HepG2 (cell line): Measurements from ENCODE around the gene STEAP1B. TPM values are rescaled to one million over a fixed set of nuclear protein-coding genes. Genes with fewer than 3 reads are reported as not detected.
"Not testable (repeated sequence)": the region's sequence is repeated elsewhere in the genome, so short reads cannot be mapped to it uniquely, and the experiment has no call there.

Experiments used
- ARID5B ChIP-seq: IDR thresholded peaks from 2 replicates; pipeline ENCODE4 v1.4.0; 2020; ENCODE audit warnings: mild to moderate bottlenecking, missing genetic modification reagents
- SP1 ChIP-seq, 2 experiments: fragments of 450-650 bp in 1 of 2; sonication (generic) in 1 of 2; formaldehyde crosslinking in 1 of 2; IDR thresholded peaks; 2 replicates each; pipeline versions ENCODE4 v1.4.0 to v1.6.1; 2016 to 2020; ENCODE audit warnings: missing genetic modification reagents in 1 of 2
- STAG1 ChIP-seq: sonication (generic); formaldehyde crosslinking; IDR thresholded peaks from 2 replicates; pipeline ENCODE4 v1.4.0; 2020; ENCODE audit warnings: missing genetic modification reagents
- TFDP1 ChIP-seq: IDR thresholded peaks from 2 replicates; pipeline ENCODE4 v1.6.1; 2016; ENCODE audit warnings: missing compliant biosample characterization, missing genetic modification reagents, borderline replicate concordance
- ZBTB33 ChIP-seq: sonication (generic); formaldehyde crosslinking; IDR thresholded peaks from 2 replicates; pipeline ENCODE4 v1.4.0; 2020; ENCODE audit warnings: missing genetic modification reagents
- ZFX ChIP-seq: sonication (generic); formaldehyde crosslinking; IDR thresholded peaks from 2 replicates; pipeline ENCODE4 v1.4.0; 2020; ENCODE audit warnings: mild to moderate bottlenecking, low read depth, missing genetic modification reagents, moderate library complexity
- ZMYM2 ChIP-seq: sonication (generic); formaldehyde crosslinking; IDR thresholded peaks from 2 replicates; pipeline ENCODE4 v1.8.0; 2022; ENCODE audit warnings: mild to moderate bottlenecking, missing genetic modification reagents
- ZMYM4 ChIP-seq: sonication (generic); formaldehyde crosslinking; IDR thresholded peaks from 2 replicates; pipeline ENCODE4 v1.8.1; 2023; ENCODE audit warnings: mild to moderate bottlenecking, missing genetic modification reagents
- ZNF12 ChIP-seq: sonication (generic); formaldehyde crosslinking; IDR thresholded peaks from 2 replicates; pipeline ENCODE4 v1.5.0; 2020; ENCODE audit warnings: missing genetic modification reagents
- ZNF687 ChIP-seq: sonication (generic); formaldehyde crosslinking; IDR thresholded peaks from 2 replicates; pipeline ENCODE4 v1.5.1; 2020; ENCODE audit warnings: mild to moderate bottlenecking, missing genetic modification reagents, moderate library complexity
- ZNF768 ChIP-seq: sonication (generic); formaldehyde crosslinking; IDR thresholded peaks from 2 replicates; pipeline ENCODE4 v1.4.0; 2020; ENCODE audit warnings: missing genetic modification reagents
- ZNF770 ChIP-seq: sonication (generic); formaldehyde crosslinking; IDR thresholded peaks from 2 replicates; pipeline ENCODE4 v1.5.0; 2020; ENCODE audit warnings: mild to moderate bottlenecking, missing genetic modification reagents
- polyA plus RNA-seq, 8 experiments: library from polyadenylated mRNA; depleted of rRNA in 3 of 8; stranded (reverse) in 7 of 8; unstranded in 1 of 8; fragments of >200 nt; fragmentation: Illumina TruSeq in 4 of 8; extraction: Trizol in 4 of 8; gene quantifications; 2 replicates each; pipeline versions ENCODE4 v1.2.1 to v1.2.3, GENCODE V29; 2011 to 2016; ENCODE audit warnings: low read depth in 4 of 8, missing spikeins in 1 of 8, mixed read lengths in 1 of 8; ENCODE audit not compliant: insufficient read depth in 1 of 8
- total RNA-seq, 5 experiments: library from RNA; depleted of rRNA; stranded (reverse); fragments of >200 nt; fragmentation: Illumina TruSeq; extraction: Trizol; gene quantifications; 2 replicates each; pipeline ENCODE4 v1.2.3, GENCODE V29; 2016; ENCODE audit warnings: low read depth in 1 of 5

STEAP1B gene
- total and polyA plus RNA-seq, 2 of the 13 experiments (the other 11 are each of a cell fraction or from before 2014, with no cell fraction given), result not detected

GRCh38 chr7:22499888-22500689 is at the start of gene STEAP1B (continued):
- peak; percentile 65 for TF ChIP-seq ZNF687
- TF ChIP-seq ZNF12 (CRISPR knock-in tag), result 0 out of 2 replicates have a peak, but pooled peaks have one; percentile 34
- not testable (repeated sequence) for TF ChIP-seq SP1 (IDR thresholded peaks at IDR 0.05)
- peak; percentile 73 for TF ChIP-seq SP1 (CRISPR knock-in tag; IDR thresholded peaks at IDR 0.05)
- TF ChIP-seq ZNF770 (CRISPR knock-in tag), result peak; percentile 80
- peak; percentile 78; the same call in 1 of the 2 replicates for TF ChIP-seq TFDP1 (CRISPR knock-in tag)
- TF ChIP-seq ZMYM2, result peak; percentile 34; the same call in 1 of the 2 replicates
- 0 out of 2 replicates have a peak, but pooled peaks have one; percentile 11 for TF ChIP-seq ARID5B (CRISPR knock-in tag)
- peak; percentile 26; the same call in 1 of the 2 replicates for TF ChIP-seq ZFX
- TF ChIP-seq ZNF768, result 0 out of 2 replicates have a peak, but pooled peaks have one; percentile 18
- peak; percentile 84 for TF ChIP-seq ZMYM4 (CRISPR knock-in tag)
- peak; percentile 63 for TF ChIP-seq STAG1
- TF ChIP-seq ZBTB33 (CRISPR knock-in tag), result peak; percentile 97
